Measurements from ENCODE around the gene IFT122.
"Not testable (repeated sequence)": the region's sequence is repeated elsewhere in the genome, so short reads cannot be mapped to it uniquely, and the experiment has no call there.

Gene IFT122

DNA sequence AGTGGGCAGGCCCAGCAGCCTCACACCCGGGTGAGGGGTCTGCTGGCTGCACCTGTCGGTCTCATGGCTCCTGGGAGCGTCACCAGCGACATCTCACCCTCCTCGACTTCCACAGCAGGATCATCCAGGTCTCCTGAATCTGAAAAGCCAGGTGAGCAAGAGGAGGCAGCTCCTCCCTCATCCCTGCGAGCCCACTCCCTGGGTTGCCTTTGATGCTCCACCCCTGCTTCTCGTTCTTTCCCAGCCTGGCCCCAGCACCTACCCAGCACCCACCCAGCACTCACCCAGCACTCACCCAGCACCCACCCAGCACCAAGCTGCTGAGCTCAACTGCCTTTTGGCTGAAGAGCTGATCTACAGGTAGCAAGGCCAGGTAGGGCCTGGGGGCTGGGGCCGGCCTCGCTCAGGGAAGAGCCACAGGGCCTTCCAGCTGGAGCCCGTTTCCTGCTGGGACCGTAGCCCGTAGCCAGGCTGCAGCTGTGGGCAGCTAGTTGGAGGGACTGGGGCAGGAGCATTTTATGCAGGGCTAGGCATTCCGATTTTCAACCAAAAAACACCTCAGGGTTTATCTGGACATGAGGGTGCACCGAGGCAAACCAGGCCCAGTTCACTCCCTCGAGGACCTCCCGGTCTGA lies 103.2 kb downstream of the IFT122 start, which contains the start of gene H1-8:
Gene H1-8, plus strand, starts transcription at position 20 of the 635 bp plus-strand sequence. Its CDS starts 44 bp downstream, at position 64.
- Histone ChIP-seq H3K4me3 (ENCODE audit: insufficient read depth, low read depth, low read length) (no peak within 1 kb of the TSS), H3K4me1 (ENCODE audit: control insufficient read depth, insufficient read depth, low read length) (no peaks in the 10 kb centered on the region), H3K36me3 (ENCODE audit: control insufficient read depth, insufficient read depth, low read length) (no peaks in the 10 kb centered on the region), H3K9me3 (ENCODE audit: control insufficient read depth, low read length) (no peaks in the 10 kb centered on the region), H3K27me3 (ENCODE audit: control insufficient read depth, insufficient read depth, low read length, poor library complexity, severe bottlenecking) (no peaks in the 10 kb centered on the region), H3K27ac (ENCODE audit: insufficient read depth, low read depth, low read length, poor library complexity, severe bottlenecking) (no peak within 1 kb of the TSS)
- WGBS, 2 experiments, result 82 to 83% methylated on average over 16 of the region's 16 CpGs

DNA sequence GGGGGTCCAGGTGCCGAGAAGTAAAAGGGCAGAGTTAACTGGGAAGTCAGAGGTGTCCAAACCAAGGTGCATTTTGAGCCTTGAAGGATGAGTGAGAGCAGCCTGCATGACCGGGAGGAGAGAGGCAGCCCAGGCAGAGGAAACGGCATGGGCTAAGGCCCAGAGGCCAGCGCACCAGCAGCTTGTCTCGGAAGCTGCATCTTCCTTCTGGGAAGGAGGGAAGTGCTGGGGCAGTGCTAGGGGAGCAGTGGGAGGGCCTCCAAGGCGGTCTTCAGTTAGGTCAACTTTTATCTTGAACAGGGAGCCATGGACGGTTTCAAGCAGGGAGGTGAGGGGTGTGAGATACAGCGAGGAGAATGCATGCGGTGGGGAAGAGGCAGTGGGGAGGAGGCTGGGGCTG lies 104.0 kb downstream of the IFT122 start:
- H3K9me3 ChIP-seq (ENCODE audit: control insufficient read depth, low read length), result no peaks in the 10 kb centered on the region
- H3K36me3 ChIP-seq (ENCODE audit: control insufficient read depth, insufficient read depth, low read length), result no peaks in the 10 kb centered on the region
- H3K27me3 ChIP-seq (ENCODE audit: control insufficient read depth, insufficient read depth, low read length, poor library complexity, severe bottlenecking), result no peaks in the 10 kb centered on the region
- no peak overlapping the region for H3K4me3 ChIP-seq (ENCODE audit: insufficient read depth, low read depth, low read length)
- WGBS, 2 experiments, result 87 to 89% methylated on average over 9 of the region's 9 CpGs
- no peaks in the 10 kb centered on the region for H3K4me1 ChIP-seq (ENCODE audit: control insufficient read depth, insufficient read depth, low read length)
- H3K27ac ChIP-seq (ENCODE audit: insufficient read depth, low read depth, low read length, poor library complexity, severe bottlenecking), result no peak overlapping the region

DNA sequence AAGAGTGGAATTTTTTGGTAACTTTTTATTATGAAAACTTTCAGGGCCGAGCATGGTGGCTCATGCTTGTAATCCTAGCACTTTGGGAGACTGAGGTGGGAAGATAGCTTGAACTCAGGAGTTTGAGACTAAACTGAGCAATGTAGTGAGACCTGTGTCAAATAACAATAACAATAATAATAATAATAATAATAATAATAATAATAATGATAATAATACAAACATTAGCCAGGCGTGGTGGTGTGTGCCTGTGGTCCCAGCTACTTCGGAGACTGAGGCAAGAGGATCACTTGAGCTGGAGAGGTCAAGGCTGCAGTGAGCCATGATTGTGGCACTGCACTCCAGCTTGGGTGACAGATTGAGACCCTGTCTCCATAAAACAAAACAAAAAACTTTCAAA lies 105.9 kb downstream of the IFT122 start:
- not testable (repeated sequence) for H3K27me3 ChIP-seq (ENCODE audit: control insufficient read depth, insufficient read depth, low read length, poor library complexity, severe bottlenecking); H3K4me1 ChIP-seq (ENCODE audit: control insufficient read depth, insufficient read depth, low read length)
- WGBS, 2 experiments, result 94% methylated on average over 3 of the region's 3 CpGs

GRCh38 chr3:129547241-129547640 lies 107.2 kb downstream of the IFT122 start:
- no peak overlapping the region for H3K4me3 ChIP-seq (ENCODE audit: insufficient read depth, low read depth, low read length)
- no peaks in the 10 kb centered on the region for H3K27me3 ChIP-seq (ENCODE audit: control insufficient read depth, insufficient read depth, low read length, poor library complexity, severe bottlenecking)
- no peaks in the 10 kb centered on the region for H3K9me3 ChIP-seq (ENCODE audit: control insufficient read depth, low read length)
- H3K36me3 ChIP-seq (ENCODE audit: control insufficient read depth, insufficient read depth, low read length), result no peaks in the 10 kb centered on the region
- H3K27ac ChIP-seq (ENCODE audit: insufficient read depth, low read depth, low read length, poor library complexity, severe bottlenecking), result no peak overlapping the region
- no peaks in the 10 kb centered on the region for H3K4me1 ChIP-seq (ENCODE audit: control insufficient read depth, insufficient read depth, low read length)
- WGBS, 2 experiments, result 93 to 95% methylated on average over 24 of the region's 24 CpGs

More for the DNA sequence above, 105.9 kb downstream of the IFT122 start:
- H3K36me3 ChIP-seq (ENCODE audit: control insufficient read depth, insufficient read depth, low read length); H3K27ac ChIP-seq (ENCODE audit: insufficient read depth, low read depth, low read length, poor library complexity, severe bottlenecking); H3K9me3 ChIP-seq (ENCODE audit: control insufficient read depth, low read length); H3K4me3 ChIP-seq (ENCODE audit: insufficient read depth, low read depth, low read length): not testable (repeated sequence)

DNA sequence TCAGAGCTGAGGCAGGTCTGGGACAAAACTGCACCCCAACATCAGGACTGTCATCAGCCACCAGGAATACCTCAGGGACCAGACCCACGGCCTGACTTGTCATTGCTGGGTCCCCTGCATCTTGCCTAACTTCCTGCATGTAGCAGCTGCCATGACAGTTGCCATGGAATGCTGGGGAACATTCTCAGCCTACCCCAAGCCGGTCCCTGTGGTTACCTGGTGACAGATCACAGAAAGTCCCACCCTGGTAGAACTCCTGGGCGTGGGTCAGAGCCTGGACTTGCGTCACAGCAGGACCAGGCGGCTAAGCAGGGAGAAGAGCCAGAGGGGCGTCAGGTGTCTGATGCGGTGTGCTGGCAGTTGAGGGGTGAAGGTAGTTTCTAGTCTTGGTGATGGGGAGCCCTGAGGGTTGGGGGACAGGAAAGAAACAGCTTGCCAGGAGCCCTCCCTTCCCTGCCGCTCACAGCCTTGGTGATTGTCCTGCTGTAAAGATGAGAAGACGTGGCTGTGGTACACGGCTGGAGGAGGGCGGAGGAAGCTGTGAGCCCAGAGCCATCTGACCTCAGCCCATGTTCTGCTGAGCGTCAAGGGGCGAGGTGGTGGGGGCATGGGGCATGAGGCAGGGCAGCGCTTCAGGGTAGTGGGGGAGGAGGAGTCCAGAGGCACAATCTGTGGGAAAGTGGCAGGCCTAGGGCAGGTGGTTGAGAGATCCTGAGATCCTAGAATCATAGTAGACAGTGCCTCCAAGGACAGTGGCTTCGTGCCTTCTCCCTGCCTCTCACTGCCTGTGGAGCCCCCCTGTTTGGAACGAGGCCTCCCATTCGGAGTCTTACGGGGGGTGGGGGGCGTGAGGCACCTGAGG lies 108.3 kb downstream of the IFT122 start:
- Histone ChIP-seq H3K27ac (ENCODE audit: insufficient read depth, low read depth, low read length, poor library complexity, severe bottlenecking) (no peak overlapping the region), H3K36me3 (ENCODE audit: control insufficient read depth, insufficient read depth, low read length) (no peaks in the 10 kb centered on the region), H3K4me3 (ENCODE audit: insufficient read depth, low read depth, low read length) (no peak overlapping the region), H3K9me3 (ENCODE audit: control insufficient read depth, low read length) (no peaks in the 10 kb centered on the region), H3K4me1 (ENCODE audit: control insufficient read depth, insufficient read depth, low read length) (peaks cover 9% of the 10 kb centered on the region), H3K27me3 (ENCODE audit: control insufficient read depth, insufficient read depth, low read length, poor library complexity, severe bottlenecking) (no peaks in the 10 kb centered on the region)
- 92% methylated on average over 19 of the region's 19 CpGs for WGBS, 2 experiments

DNA sequence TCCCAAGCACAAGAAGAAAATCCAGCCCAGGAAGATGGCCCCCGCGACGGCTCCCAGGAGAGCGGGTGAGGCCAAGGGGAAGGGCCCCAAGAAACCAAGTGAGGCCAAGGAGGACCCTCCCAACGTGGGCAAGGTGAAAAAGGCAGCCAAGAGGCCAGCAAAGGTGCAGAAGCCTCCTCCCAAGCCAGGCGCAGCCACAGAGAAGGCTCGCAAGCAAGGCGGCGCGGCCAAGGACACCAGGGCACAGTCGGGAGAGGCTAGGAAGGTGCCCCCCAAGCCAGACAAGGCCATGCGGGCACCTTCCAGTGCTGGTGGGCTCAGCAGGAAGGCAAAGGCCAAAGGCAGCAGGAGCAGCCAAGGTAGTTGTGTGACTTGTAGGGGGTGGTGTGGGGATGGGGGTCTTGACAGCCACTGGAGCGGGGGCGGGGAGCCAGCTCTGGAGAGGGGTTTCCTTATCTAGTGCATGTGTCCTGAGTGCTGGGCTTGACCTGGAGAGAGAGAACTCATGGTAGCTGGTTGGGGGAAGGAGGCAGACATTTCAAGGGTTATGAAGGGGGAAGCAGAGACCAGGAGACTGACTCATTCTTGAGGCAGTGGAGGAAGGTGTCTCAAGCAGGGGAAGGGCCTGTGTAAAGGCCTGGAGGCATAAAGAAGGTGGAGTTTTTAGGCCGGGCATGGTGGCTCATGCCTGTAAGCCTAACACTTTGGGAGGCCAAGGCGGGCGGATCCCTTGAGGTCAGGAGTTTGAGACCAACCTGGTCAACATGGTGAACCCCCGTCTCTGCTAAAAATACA lies 109.2 kb downstream of the IFT122 start:
- Histone ChIP-seq H3K27me3 (ENCODE audit: control insufficient read depth, insufficient read depth, low read length, poor library complexity, severe bottlenecking) (no peaks in the 10 kb centered on the region), H3K36me3 (ENCODE audit: control insufficient read depth, insufficient read depth, low read length) (no peaks in the 10 kb centered on the region), H3K9me3 (ENCODE audit: control insufficient read depth, low read length) (no peaks in the 10 kb centered on the region), H3K4me3 (ENCODE audit: insufficient read depth, low read depth, low read length) (no peak overlapping the region), H3K27ac (ENCODE audit: insufficient read depth, low read depth, low read length, poor library complexity, severe bottlenecking) (no peak overlapping the region), H3K4me1 (ENCODE audit: control insufficient read depth, insufficient read depth, low read length) (peaks cover 10% of the 10 kb centered on the region)
- WGBS, 2 experiments, result 92% methylated on average over 18 of the region's 18 CpGs

- H3K9me3 ChIP-seq (ENCODE audit: control insufficient read depth, low read length), result no peaks in the 10 kb centered on the region
- no peaks in the 10 kb centered on the region for H3K36me3 ChIP-seq (ENCODE audit: control insufficient read depth, insufficient read depth, low read length)
- H3K27ac ChIP-seq (ENCODE audit: insufficient read depth, low read depth, low read length, poor library complexity, severe bottlenecking), result no peak overlapping the region
- no peak overlapping the region for H3K4me3 ChIP-seq (ENCODE audit: insufficient read depth, low read depth, low read length)
- peaks cover 16% of the 10 kb centered on the region for H3K4me1 ChIP-seq (ENCODE audit: control insufficient read depth, insufficient read depth, low read length)
- 91 to 92% methylated on average over 3 of the region's 3 CpGs for WGBS, 2 experiments
- no peaks in the 10 kb centered on the region for H3K27me3 ChIP-seq (ENCODE audit: control insufficient read depth, insufficient read depth, low read length, poor library complexity, severe bottlenecking)
Observed at GRCh38 chr3:129549805-129550204, 109.8 kb downstream of the IFT122 start.

DNA sequence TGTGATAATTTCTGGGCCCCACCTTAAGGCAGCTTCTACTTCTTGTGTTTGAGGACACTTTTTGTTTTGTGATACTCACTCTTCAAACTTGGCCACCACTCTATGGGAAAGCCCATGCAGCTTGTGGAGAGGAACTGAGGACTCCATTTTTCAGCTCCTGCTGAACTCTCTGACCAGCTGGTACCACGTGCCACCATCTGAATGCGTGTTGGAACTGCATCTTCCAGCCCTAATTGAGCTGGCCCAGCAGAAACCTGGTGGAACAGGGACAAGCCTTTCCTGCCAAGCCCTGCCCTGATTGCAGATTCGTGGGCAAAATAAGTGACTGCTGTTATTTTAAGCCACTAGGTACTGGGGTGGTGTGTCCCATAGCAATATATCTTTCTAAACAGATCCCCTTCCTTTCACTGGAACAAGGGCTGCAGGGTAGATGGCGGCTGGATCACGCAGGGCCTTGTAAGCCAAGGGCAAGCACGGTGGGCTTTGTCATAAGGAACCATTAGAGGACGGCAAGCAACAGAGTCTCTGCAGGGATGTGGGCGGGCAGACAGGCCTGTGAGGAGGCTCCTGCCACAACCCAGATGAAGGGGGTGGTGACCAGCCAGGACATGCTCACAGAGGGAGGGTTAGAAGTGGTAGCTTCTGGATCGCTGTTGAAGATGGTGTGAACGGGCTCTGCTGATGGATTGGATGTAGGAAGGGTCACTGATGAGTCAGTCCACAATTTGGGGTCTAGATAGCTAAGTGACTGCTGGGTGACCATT lies 112.4 kb downstream of the IFT122 start:
- WGBS, 2 experiments, result 75 to 78% methylated on average over 10 of the region's 10 CpGs
- no peak overlapping the region for H3K4me3 ChIP-seq (ENCODE audit: insufficient read depth, low read depth, low read length)
- no peaks in the 10 kb centered on the region for H3K36me3 ChIP-seq (ENCODE audit: control insufficient read depth, insufficient read depth, low read length)
- no peaks in the 10 kb centered on the region for H3K27me3 ChIP-seq (ENCODE audit: control insufficient read depth, insufficient read depth, low read length, poor library complexity, severe bottlenecking)
- no peaks in the 10 kb centered on the region for H3K9me3 ChIP-seq (ENCODE audit: control insufficient read depth, low read length)
- H3K4me1 ChIP-seq (ENCODE audit: control insufficient read depth, insufficient read depth, low read length), result peaks cover 27% of the 10 kb centered on the region
- no peak overlapping the region for H3K27ac ChIP-seq (ENCODE audit: insufficient read depth, low read depth, low read length, poor library complexity, severe bottlenecking)

DNA sequence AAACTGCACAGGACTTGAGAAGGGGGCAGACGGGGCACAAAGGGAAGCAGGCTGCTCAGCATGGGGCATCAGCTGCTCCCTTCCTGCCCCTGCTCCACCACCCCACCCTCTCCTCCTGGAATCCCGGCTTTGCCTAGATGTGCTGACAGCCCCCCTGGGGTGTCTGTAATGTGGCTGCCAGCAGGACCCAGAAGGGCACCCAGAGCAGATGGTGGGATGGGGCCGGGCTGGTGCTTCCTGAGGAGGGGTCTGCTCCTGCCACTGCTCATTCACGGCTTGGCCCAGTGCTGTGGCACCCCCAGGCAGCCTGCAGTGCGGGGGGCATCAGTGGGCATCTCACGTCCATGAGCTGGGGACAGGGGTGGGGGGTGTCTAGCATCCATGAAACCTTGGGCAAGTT lies 113.1 kb downstream of the IFT122 start:
- H3K9me3 ChIP-seq (ENCODE audit: control insufficient read depth, low read length), result no peaks in the 10 kb centered on the region
- no peak overlapping the region for H3K27ac ChIP-seq (ENCODE audit: insufficient read depth, low read depth, low read length, poor library complexity, severe bottlenecking)
- no peaks in the 10 kb centered on the region for H3K36me3 ChIP-seq (ENCODE audit: control insufficient read depth, insufficient read depth, low read length)
- WGBS, 2 experiments, result 59 to 69% methylated on average over 6 of the region's 6 CpGs
- no peaks in the 10 kb centered on the region for H3K27me3 ChIP-seq (ENCODE audit: control insufficient read depth, insufficient read depth, low read length, poor library complexity, severe bottlenecking)
- no peak overlapping the region for H3K4me3 ChIP-seq (ENCODE audit: insufficient read depth, low read depth, low read length)
- peaks cover 32% of the 10 kb centered on the region for H3K4me1 ChIP-seq (ENCODE audit: control insufficient read depth, insufficient read depth, low read length)

All from ectodermal cell (in vitro differentiated cells).